ENCODE measurements around the gene ADGRF3.

DNA sequence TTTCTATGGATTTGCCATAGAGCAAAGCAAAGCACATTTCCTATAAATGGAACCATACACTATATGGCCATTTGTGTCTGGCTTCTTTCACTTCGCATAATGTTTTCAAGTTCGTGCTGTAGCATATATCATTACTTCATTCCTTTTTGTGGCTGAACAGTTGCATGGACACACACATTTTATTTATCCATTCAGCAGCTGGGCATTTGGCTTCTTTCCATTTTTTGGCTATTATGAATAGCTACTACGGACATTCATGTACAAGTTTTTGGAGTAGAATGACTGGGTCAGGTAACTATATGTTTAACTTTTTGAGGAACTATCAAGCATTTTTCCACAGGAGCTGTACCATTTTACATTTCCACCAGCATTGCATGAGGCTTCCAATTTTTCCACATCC, 11.4 kb downstream of the ADGRF3 start:
- TF ChIP-seq, protein P1, sequence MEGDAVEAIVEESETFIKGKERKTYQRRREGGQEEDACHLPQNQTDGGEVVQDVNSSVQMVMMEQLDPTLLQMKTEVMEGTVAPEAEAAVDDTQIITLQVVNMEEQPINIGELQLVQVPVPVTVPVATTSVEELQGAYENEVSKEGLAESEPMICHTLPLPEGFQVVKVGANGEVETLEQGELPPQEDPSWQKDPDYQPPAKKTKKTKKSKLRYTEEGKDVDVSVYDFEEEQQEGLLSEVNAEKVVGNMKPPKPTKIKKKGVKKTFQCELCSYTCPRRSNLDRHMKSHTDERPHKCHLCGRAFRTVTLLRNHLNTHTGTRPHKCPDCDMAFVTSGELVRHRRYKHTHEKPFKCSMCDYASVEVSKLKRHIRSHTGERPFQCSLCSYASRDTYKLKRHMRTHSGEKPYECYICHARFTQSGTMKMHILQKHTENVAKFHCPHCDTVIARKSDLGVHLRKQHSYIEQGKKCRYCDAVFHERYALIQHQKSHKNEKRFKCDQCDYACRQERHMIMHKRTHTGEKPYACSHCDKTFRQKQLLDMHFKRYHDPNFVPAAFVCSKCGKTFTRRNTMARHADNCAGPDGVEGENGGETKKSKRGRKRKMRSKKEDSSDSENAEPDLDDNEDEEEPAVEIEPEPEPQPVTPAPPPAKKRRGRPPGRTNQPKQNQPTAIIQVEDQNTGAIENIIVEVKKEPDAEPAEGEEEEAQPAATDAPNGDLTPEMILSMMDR (IDR thresholded peaks at IDR 0.05; ENCODE audit: insufficient read depth, low read length) = no peak
- TF ChIP-seq, protein P2, sequence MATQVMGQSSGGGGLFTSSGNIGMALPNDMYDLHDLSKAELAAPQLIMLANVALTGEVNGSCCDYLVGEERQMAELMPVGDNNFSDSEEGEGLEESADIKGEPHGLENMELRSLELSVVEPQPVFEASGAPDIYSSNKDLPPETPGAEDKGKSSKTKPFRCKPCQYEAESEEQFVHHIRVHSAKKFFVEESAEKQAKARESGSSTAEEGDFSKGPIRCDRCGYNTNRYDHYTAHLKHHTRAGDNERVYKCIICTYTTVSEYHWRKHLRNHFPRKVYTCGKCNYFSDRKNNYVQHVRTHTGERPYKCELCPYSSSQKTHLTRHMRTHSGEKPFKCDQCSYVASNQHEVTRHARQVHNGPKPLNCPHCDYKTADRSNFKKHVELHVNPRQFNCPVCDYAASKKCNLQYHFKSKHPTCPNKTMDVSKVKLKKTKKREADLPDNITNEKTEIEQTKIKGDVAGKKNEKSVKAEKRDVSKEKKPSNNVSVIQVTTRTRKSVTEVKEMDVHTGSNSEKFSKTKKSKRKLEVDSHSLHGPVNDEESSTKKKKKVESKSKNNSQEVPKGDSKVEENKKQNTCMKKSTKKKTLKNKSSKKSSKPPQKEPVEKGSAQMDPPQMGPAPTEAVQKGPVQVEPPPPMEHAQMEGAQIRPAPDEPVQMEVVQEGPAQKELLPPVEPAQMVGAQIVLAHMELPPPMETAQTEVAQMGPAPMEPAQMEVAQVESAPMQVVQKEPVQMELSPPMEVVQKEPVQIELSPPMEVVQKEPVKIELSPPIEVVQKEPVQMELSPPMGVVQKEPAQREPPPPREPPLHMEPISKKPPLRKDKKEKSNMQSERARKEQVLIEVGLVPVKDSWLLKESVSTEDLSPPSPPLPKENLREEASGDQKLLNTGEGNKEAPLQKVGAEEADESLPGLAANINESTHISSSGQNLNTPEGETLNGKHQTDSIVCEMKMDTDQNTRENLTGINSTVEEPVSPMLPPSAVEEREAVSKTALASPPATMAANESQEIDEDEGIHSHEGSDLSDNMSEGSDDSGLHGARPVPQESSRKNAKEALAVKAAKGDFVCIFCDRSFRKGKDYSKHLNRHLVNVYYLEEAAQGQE (IDR thresholded peaks at IDR 0.05; ENCODE audit: insufficient replicate concordance, low read depth) = no peak
- TF ChIP-seq POLR2AphosphoS5 (IDR thresholded peaks at IDR 0.05; ENCODE audit: low read depth) = no peak
- TF ChIP-seq GABPA (IDR thresholded peaks at IDR 0.05; ENCODE audit: low read depth) = no peak

Data from HL-60 (cell line).